Smooth muscle cell (in vitro differentiated cells): ENCODE data around the gene GPR33. TPM values are rescaled to one million over a fixed set of nuclear protein-coding genes. Genes with fewer than 3 reads are reported as not detected.

Experiments used
- DNase-seq: peaks from one replicate; lab custom pipeline; 2025; ENCODE audit not compliant: unreplicated experiment; lab: John Stamatoyannopoulos, UW
- H2AFZ ChIP-seq: fragments of 200-600 bp; sonication (generic); 2 replicates; pipeline ENCODE4 v1.6.0; 2016; ENCODE audit warnings: antibody characterized with exemption, low read depth, mild to moderate bottlenecking
- H3F3A ChIP-seq: fragments of 200-600 bp; sonication (generic); 2 replicates; pipeline ENCODE4 v1.6.0; 2017; ENCODE audit warnings: antibody characterized with exemption, low read depth
- H3K27ac ChIP-seq: fragments of 200-600 bp; sonication (generic); 2 replicates; pipeline ENCODE4 v1.5.1; 2016; ENCODE audit warnings: low read depth, mild to moderate bottlenecking
- H3K27me3 ChIP-seq: fragments of 200-600 bp; sonication (generic); 2 replicates; pipeline ENCODE4 v1.6.1; 2016; ENCODE audit warnings: low read depth, mild to moderate bottlenecking
- H3K36me3 ChIP-seq: fragments of 200-600 bp; sonication (generic); 2 replicates; pipeline ENCODE4 v1.5.1; 2016; ENCODE audit warnings: low read depth
- H3K4me1 ChIP-seq: fragments of 200-600 bp; sonication (generic); 2 replicates; pipeline ENCODE4 v1.5.1; 2016; ENCODE audit warnings: low read depth
- H3K4me2 ChIP-seq: fragments of 200-600 bp; sonication (generic); 2 replicates; pipeline ENCODE4 v1.6.0; 2016; ENCODE audit warnings: mild to moderate bottlenecking
- H3K4me3 ChIP-seq: fragments of 200-600 bp; sonication (generic); 2 replicates; pipeline ENCODE4 v1.5.1; 2016; ENCODE audit warnings: mild to moderate bottlenecking
- H3K79me2 ChIP-seq: fragments of 200-600 bp; sonication (generic); 2 replicates; pipeline ENCODE4 v1.6.0; 2016; ENCODE audit warnings: low read depth, mild to moderate bottlenecking
- H3K9ac ChIP-seq: fragments of 200-600 bp; sonication (generic); 2 replicates; pipeline ENCODE4 v1.6.0; 2016; ENCODE audit warnings: low read depth
- H3K9me3 ChIP-seq: fragments of 200-600 bp; sonication (generic); replicated peaks from 2 replicates; pipeline ENCODE4 v1.5.1; 2016; ENCODE audit warnings: low read depth
- H4K20me1 ChIP-seq: fragments of 200-600 bp; sonication (generic); 2 replicates; pipeline ENCODE4 v1.6.0; 2016; ENCODE audit warnings: low read depth
- WGBS: methylation state at CpG from one replicate; pipeline ENCODE4 v1.1.7; 2016; ENCODE audit warnings: low lambda C conversion rate; 5-methylcytosine and 5-hydroxymethylcytosine counted together
- polyA plus RNA-seq: library from polyadenylated mRNA; unstranded; fragments of >200 nt; fragmentation: Nextera tagmentation; extraction: Ambion mirVana; gene quantifications from 2 replicates; pipeline ENCODE4 v1.2.1, GENCODE V29; 2016
- total RNA-seq: library from RNA; depleted of rRNA; stranded (reverse); fragments of >200 nt; gene quantifications from 2 replicates; pipeline ENCODE4 v1.2.3, GENCODE V29; 2014
- TF ChIP-seq, protein P1 (sequence below): fragments of 200-600 bp; sonication (generic); IDR thresholded peaks from 2 replicates; pipeline ENCODE4 v1.5.1; 2017; ENCODE audit warnings: borderline replicate concordance, mild to moderate bottlenecking, antibody characterized with exemption; ENCODE audit not compliant: insufficient read depth, poor library complexity, severe bottlenecking

Gene GPR33
- total and polyA plus RNA-seq, 2 experiments from 2014 or later, result not detected

DNA sequence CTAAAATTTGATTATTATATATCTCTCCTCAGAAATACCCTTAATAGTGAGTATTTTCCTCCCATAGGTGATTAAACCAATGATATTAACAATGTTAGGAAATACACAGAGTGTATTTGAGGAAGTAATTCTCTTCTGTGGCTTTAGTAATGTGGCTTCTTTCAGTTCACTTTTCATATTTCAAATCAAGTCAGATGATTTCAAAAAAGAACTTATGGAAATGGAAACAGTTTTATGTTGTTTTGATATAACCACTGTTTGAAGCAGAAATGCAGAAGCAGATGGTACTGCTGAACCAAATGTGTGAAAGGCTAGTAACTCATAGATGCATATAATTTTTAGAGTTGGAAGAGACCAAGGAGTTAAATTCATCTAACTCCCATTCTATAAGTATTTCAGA, 1.9 kb upstream of the GPR33 start:
- Histone ChIP-seq H3K9me3 (no peaks in the 10 kb centered on the region), H3K79me2 (no peaks in the 10 kb centered on the region), H3K36me3 (no peaks in the 10 kb centered on the region), H3K27me3 (no peaks in the 10 kb centered on the region), H3K27ac (no peak overlapping the region), H3K4me1 (no peaks in the 10 kb centered on the region), H3F3A (no peaks in the 10 kb centered on the region), H3K4me2 (no peak overlapping the region), H2AFZ (no peak overlapping the region), H4K20me1 (no peaks in the 10 kb centered on the region), H3K4me3 (no peak overlapping the region), H3K9ac (no peak overlapping the region)
- TF ChIP-seq, protein P1, sequence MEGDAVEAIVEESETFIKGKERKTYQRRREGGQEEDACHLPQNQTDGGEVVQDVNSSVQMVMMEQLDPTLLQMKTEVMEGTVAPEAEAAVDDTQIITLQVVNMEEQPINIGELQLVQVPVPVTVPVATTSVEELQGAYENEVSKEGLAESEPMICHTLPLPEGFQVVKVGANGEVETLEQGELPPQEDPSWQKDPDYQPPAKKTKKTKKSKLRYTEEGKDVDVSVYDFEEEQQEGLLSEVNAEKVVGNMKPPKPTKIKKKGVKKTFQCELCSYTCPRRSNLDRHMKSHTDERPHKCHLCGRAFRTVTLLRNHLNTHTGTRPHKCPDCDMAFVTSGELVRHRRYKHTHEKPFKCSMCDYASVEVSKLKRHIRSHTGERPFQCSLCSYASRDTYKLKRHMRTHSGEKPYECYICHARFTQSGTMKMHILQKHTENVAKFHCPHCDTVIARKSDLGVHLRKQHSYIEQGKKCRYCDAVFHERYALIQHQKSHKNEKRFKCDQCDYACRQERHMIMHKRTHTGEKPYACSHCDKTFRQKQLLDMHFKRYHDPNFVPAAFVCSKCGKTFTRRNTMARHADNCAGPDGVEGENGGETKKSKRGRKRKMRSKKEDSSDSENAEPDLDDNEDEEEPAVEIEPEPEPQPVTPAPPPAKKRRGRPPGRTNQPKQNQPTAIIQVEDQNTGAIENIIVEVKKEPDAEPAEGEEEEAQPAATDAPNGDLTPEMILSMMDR, result no peak
- DNase-seq, result no peak

DNA sequence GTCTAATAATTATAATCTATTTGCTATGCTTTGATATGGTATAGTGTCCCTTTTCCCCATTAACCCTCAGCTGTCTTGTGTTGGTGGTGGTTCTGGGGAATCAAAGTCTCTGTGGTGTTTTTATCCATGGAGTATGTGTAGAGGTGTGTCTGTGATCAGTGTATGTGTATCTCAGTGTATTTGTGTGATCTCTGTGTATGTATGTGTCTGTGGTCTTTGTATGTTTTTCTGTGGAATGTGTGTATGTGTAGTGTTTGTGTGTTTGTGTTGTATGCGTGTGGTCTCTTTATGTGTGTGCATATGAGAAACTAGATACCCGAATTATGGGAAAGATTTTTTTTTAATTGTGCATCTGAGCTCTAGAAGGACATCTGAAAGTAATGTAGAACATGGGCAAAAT, 1.1 kb downstream of the GPR33 start:
- WGBS, result 93% methylated on average over 2 of the region's 2 CpGs
- H3K9ac ChIP-seq, result no peak overlapping the region
- H3K27me3 ChIP-seq, result no peaks in the 10 kb centered on the region
- no peaks in the 10 kb centered on the region for H3K79me2 ChIP-seq
- no peaks in the 10 kb centered on the region for H3K36me3 ChIP-seq
- DNase-seq, result no peak
- TF ChIP-seq, protein P1, result no peak
- H3K27ac ChIP-seq, result no peak overlapping the region
- H4K20me1 ChIP-seq, result no peaks in the 10 kb centered on the region
- H3K9me3 ChIP-seq, result no peaks in the 10 kb centered on the region
- H3K4me3 ChIP-seq, result no peak overlapping the region
- H3K4me2 ChIP-seq, result no peak overlapping the region
- H3K4me1 ChIP-seq, result no peaks in the 10 kb centered on the region
- no peaks in the 10 kb centered on the region for H3F3A ChIP-seq
- no peak overlapping the region for H2AFZ ChIP-seq

DNA sequence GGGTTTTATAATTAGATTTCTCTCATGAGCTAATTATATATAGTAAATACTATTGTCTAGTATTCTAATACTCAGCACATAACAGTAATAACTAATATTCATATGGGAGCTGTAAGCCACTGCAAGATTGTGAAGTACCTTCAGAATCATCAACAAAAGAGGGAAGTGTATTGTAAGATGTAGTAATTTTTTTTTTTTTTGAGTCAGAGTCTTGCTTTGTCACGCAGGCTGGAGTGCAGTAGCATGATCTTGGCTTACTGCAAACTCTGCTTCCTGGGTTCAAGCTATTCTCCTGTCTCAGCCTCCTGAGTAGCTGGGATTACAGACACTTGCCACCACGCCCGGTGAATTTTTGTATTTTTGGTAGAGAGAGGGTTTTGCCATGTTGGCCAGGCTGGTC, 3.1 kb downstream of the GPR33 start:
- DNase-seq, result no peak
- no peak overlapping the region for H2AFZ ChIP-seq
- no peaks in the 10 kb centered on the region for H3K4me1 ChIP-seq
- 95% methylated on average over 3 of the region's 3 CpGs for WGBS
- no peak overlapping the region for H3K9ac ChIP-seq
- H3K79me2 ChIP-seq, result no peaks in the 10 kb centered on the region
- H3K9me3 ChIP-seq, result no peaks in the 10 kb centered on the region
- TF ChIP-seq, protein P1, result no peak
- no peak overlapping the region for H3K4me3 ChIP-seq
- H3K27me3 ChIP-seq, result no peaks in the 10 kb centered on the region
- H3K4me2 ChIP-seq, result no peak overlapping the region
- no peaks in the 10 kb centered on the region for H3F3A ChIP-seq
- no peaks in the 10 kb centered on the region for H3K36me3 ChIP-seq
- no peak overlapping the region for H3K27ac ChIP-seq
- H4K20me1 ChIP-seq, result no peaks in the 10 kb centered on the region

GRCh38 chr14:31480156-31480555, 7.7 kb downstream of the GPR33 start:
- no peak overlapping the region for H3K27ac ChIP-seq
- no peaks in the 10 kb centered on the region for H3K9me3 ChIP-seq
- H3K4me3 ChIP-seq, result no peak overlapping the region
- H3K4me2 ChIP-seq, result no peak overlapping the region
- no peak overlapping the region for H3K9ac ChIP-seq
- no peaks in the 10 kb centered on the region for H4K20me1 ChIP-seq
- H3K79me2 ChIP-seq, result no peaks in the 10 kb centered on the region
- TF ChIP-seq, protein P1, result no peak
- H2AFZ ChIP-seq, result no peak overlapping the region
- no peaks in the 10 kb centered on the region for H3F3A ChIP-seq
- no peaks in the 10 kb centered on the region for H3K27me3 ChIP-seq
- no peaks in the 10 kb centered on the region for H3K36me3 ChIP-seq
- WGBS, result 95% methylated on average over 4 of the region's 4 CpGs
- no peak for DNase-seq
- H3K4me1 ChIP-seq, result no peaks in the 10 kb centered on the region
